ENCODE measurements around the gene SIPA1L3.

The SIPA1L3 gene

GRCh38 chr19:38218204-38218603 is 311.2 kb downstream of the SIPA1L3 start:
- no peak for DNase-seq (ENCODE audit: low spot score)
- in situ Hi-C loops (cut with MboI; ENCODE audit: low sequenced_read_pairs, unreplicated experiment) = no loop called here
- TF ChIP-seq CTCF (IDR thresholded peaks at IDR 0.05; ENCODE audit: borderline replicate concordance, control extremely low read depth, extremely low read depth, insufficient read depth, missing control alignments) = no peak

DNA sequence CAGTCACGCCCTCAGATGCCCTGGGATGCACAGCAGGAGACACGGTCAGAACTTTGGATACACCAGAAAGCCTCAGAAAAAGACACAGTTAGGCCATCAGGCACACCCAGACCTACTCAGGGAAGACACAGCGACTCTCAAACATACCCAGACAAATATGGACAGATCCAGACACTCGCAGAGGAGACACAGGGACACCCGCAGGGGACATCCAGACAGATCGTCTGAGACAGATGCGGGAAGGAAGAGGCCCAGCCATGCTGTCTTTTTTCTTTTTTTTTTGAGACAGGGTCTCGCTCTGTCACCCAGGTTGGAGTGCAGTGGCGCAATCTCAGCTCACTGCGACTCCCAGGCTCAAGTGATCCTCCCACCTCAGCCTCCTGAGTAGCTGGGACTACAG is 312.2 kb downstream of the SIPA1L3 start:
- in situ Hi-C loops (cut with MboI; ENCODE audit: low sequenced_read_pairs, unreplicated experiment) = no loop called here
- no peak for DNase-seq (ENCODE audit: low spot score)
- no peak for TF ChIP-seq CTCF (IDR thresholded peaks at IDR 0.05; ENCODE audit: borderline replicate concordance, control extremely low read depth, extremely low read depth, insufficient read depth, missing control alignments)

GRCh38 chr19:38221421-38221820 is 314.4 kb downstream of the SIPA1L3 start:
- DNase-seq (ENCODE audit: low spot score) = no peak
- no peak for TF ChIP-seq CTCF (IDR thresholded peaks at IDR 0.05; ENCODE audit: borderline replicate concordance, control extremely low read depth, extremely low read depth, insufficient read depth, missing control alignments)
- in situ Hi-C loops (cut with MboI; ENCODE audit: low sequenced_read_pairs, unreplicated experiment) = no loop called here

DNA sequence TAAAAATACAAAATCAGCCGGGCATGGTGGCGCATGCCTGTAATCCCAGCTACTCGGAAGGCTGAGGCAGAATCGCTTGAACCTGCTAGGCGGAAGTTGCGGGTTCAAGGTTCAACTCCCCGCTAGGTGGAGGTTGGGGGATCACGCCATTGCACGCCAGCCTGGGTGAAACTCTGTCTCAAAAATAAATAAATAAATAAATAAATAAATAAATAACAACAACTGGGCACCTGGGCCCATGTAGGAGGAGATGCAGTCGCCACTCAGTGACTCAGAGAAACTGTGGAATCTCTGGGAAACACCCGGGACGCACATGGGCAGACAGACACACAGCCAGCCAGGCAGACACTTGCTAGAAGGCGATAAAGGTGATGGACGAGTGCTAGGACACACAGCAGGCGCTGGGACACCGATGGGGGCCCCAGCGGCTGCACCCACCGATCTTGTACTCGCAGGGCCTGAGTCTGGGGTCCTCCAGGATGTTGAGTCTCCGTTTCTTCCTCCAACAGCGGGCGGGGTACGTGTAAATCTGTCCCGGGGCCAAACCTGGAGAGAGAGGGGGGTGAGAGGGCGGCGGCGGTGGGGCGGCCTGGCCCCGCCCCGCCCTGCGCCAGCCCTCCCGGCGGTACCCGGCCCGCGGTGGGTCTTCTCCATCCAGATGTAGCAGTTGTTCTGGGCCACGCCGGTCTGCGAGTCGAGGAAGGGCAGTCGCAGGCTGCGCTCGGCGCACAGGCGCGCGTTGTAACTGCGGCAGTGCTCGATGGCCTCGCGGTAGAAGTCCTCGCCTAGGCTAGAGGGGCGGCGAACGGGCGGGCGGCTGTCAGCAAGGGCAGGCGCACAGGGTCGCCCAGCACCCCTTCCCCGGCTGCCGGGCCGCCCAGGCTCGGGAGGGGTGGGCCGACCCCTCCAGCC is 315.2 kb downstream of the SIPA1L3 start:
- in situ Hi-C loops (cut with MboI; ENCODE audit: low sequenced_read_pairs, unreplicated experiment) = no loop called here

GRCh38 chr19:38223119-38223523 is 316.1 kb downstream of the SIPA1L3 start:
- no peak for DNase-seq (ENCODE audit: low spot score)
- TF ChIP-seq CTCF (IDR thresholded peaks at IDR 0.05; ENCODE audit: borderline replicate concordance, control extremely low read depth, extremely low read depth, insufficient read depth, missing control alignments) = no peak
- in situ Hi-C loops (cut with MboI; ENCODE audit: low sequenced_read_pairs, unreplicated experiment) = no loop called here

More for the DNA sequence above, 315.2 kb downstream of the SIPA1L3 start:
- no peak for DNase-seq (ENCODE audit: low spot score)
- TF ChIP-seq CTCF (IDR thresholded peaks at IDR 0.05; ENCODE audit: borderline replicate concordance, control extremely low read depth, extremely low read depth, insufficient read depth, missing control alignments) = no peak

DNA sequence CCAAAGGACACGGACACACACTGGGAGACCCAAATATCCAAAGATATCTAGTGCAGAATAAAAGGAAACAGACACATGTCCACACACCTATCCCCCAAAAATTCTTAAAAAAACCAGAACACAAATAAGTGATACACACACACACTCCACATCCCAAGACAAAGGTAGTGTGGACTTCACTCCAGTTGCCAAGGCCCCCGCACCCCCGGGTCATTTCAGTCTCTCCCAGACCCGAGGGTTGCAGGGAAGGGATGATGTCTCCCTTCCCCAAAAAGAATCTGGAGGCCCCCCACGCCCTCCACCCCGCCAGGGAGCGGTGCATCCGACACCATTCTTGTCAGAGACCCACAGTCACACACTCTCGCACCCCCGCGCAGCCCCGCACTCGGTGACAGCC is 316.6 kb downstream of the SIPA1L3 start:
- no peak for DNase-seq (ENCODE audit: low spot score)
- no peak for TF ChIP-seq CTCF (IDR thresholded peaks at IDR 0.05; ENCODE audit: borderline replicate concordance, control extremely low read depth, extremely low read depth, insufficient read depth, missing control alignments)
- in situ Hi-C loops (cut with MboI; ENCODE audit: low sequenced_read_pairs, unreplicated experiment) = no loop called here
